Lung (tissue), 12 donors: ENCODE measurements around the gene CCDC78. TPM values are rescaled to one million over a fixed set of nuclear protein-coding genes. Genes with fewer than 3 reads are reported as not detected.

ENCODE experiments used
- ATAC-seq: fragments of 200-7000 bp; cut with Tn5 transposase; one replicate; pipeline ENCODE4 v1.9.1; 2020; ENCODE audit warnings: moderate number of reproducible peaks; ENCODE audit not compliant: insufficient read depth, low FRiP score
- DNase-seq, 3 donors: peaks; one replicate each; pipeline ENCODE4 v3.0.0-alpha.2; 2013 to 2017
- H3K27ac ChIP-seq, 2 donors: one replicate each; pipeline ENCODE4 v1.5.1; 2013; ENCODE audit warnings: mild to moderate bottlenecking in 2 of 2, moderate library complexity in 2 of 2, control low read depth in 1 of 2, inconsistent platforms in 1 of 2, low read depth in 1 of 2, low read length in 1 of 2
- H3K27me3 ChIP-seq, 3 donors: one replicate each; pipeline ENCODE4 v1.5.1; 2013; ENCODE audit warnings: low read length in 2 of 3; ENCODE audit not compliant: control insufficient read depth in 3 of 3, insufficient read depth in 3 of 3
- H3K36me3 ChIP-seq, 4 donors: one replicate each; pipeline ENCODE4 v1.5.1; 2013; ENCODE audit warnings: low read length in 4 of 4, mild to moderate bottlenecking in 1 of 4, moderate library complexity in 1 of 4; ENCODE audit not compliant: control insufficient read depth in 4 of 4, insufficient read depth in 4 of 4
- H3K4me1 ChIP-seq, 5 donors: one replicate each; pipeline ENCODE4 v1.5.1; 2013; ENCODE audit warnings: low read length in 5 of 5, mild to moderate bottlenecking in 2 of 5, moderate library complexity in 1 of 5; ENCODE audit not compliant: control insufficient read depth in 5 of 5, insufficient read depth in 5 of 5
- H3K4me3 ChIP-seq: one replicate; pipeline ENCODE4 v1.5.1; 2013; ENCODE audit warnings: mild to moderate bottlenecking, control low read depth, moderate library complexity
- H3K9ac ChIP-seq, 2 donors: one replicate each; pipeline ENCODE4 v1.5.1; 2013; ENCODE audit warnings: low read length in 2 of 2, control low read depth in 1 of 2; ENCODE audit not compliant: insufficient read depth in 1 of 2
- H3K9me3 ChIP-seq, 4 donors: one replicate each; pipeline ENCODE4 v1.5.1; 2013; ENCODE audit warnings: low read length in 3 of 4, mild to moderate bottlenecking in 1 of 4, moderate library complexity in 1 of 4; ENCODE audit not compliant: control insufficient read depth in 4 of 4, insufficient read depth in 3 of 4
- CTCF ChIP-seq: IDR thresholded peaks from 2 replicates; pipeline ENCODE4 v1.5.1; 2012; ENCODE audit warnings: mild to moderate bottlenecking; ENCODE audit errors: control extremely low read depth, extremely low read depth
- WGBS, 2 donors: extraction: QIAGEN DNeasy Blood & Tissue Kit; methylation state at CpG; one replicate each; pipeline ENCODE4 v1.1.7; 2013; 5-methylcytosine and 5-hydroxymethylcytosine counted together
- polyA plus RNA-seq, 2 donors: library from polyadenylated mRNA; stranded (reverse); fragments of 200-250 nt; gene quantifications; one replicate each; pipeline ENCODE4 v1.2.1, GENCODE V29; 2013
- total RNA-seq, 2 donors: library from RNA; depleted of rRNA in 1 of 2; stranded (reverse); fragments of >200 nt in 1 of 2; gene quantifications; one replicate each; pipeline ENCODE4 v1.2.1, GENCODE V29; 2014 to 2021
- donor health status: control.
- donor health status: control.
- donor health status: Bipolar disorder and iron deficiency.
- donor health status: healthy.
- donor health status: DM: yes; HTN: yes; CAD: no.

Gene CCDC78
- total and polyA plus RNA-seq, 4 donors = 25.6 to 71.6 (median 37.0) TPM

DNA sequence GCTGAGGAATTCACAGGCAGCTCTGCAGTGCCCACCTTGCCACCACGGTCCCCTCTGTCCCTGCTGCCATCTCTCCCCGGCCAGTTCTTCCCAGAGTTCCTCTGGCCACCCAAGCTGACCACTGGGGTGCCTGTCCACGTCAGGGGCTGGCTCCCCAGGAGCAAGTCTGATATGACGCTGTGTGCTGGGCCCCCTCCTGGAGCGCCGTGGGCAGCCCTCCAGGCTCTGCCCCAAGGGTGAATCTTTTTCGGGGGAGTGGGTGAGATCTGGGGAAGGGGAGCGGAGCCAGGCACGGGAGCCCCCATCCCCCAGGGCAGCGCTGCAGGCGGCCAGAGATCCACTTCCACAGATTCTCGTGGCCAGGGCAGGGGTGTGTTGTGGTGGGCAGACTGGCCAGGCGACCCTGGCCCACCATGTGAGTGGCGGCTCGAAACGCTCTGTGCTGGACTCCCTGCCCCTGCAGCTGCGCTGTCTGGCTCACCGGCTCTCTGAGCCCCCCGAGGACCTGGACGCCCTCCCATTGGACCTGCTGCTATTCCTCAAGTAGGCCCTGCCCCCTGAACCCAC, 38.0 kb upstream of the CCDC78 start:
- ATAC-seq (no peak), DNase-seq (no peak)
- Histone ChIP-seq H3K9ac (no peak overlapping the region), H3K4me1 (peaks cover 0 to 9% (median 2%) of the 10 kb centered on the region in 5 donors), H3K36me3 (no peaks in the 10 kb centered on the region), H3K27ac (no peak overlapping the region), H3K9me3 (no peaks in the 10 kb centered on the region), H3K27me3 (no peaks in the 10 kb centered on the region), H3K4me3 (no peak overlapping the region)
- no peak for TF ChIP-seq CTCF
- WGBS, 2 donors = 77 to 86% methylated on average over 20 of the region's 20 CpGs

DNA sequence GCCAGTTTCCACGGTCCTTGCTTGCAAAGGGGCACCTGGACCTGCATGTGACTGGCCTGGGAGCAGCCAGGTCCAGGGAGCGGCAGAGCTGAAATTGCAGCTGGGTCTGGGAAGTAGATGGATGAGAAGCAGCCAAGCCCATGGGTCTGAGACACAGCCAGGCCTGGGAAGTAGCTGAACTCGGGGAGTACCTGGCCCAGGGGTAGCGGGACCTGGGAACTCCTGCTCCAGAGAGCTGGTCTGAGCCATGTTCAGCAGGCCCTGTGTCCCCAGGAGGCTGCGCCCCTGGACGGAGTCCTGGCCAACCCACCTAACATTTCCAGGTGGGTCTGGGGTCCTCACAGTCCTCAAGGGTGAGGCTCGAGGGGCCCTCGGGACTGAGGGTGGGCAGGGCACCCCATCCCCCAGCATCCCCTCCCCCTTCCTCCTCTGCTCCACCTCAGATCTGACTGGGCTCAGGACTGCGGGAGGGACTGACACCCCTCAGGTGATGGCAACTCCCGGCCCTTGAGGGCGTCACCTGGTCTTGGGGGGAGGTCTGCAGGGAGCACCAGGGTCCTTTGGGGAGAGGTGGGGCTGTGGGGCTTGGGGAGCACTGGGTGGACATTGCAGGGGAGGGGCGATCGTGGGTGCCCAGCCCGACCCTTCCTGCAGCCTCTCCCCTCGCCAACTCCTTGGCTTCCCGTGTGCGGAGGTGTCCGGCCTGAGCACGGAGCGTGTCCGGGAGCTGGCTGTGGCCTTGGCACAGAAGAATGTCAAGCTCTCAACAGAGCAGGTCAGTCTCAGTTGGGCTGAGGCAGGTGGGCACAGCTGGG, 37.3 kb upstream of the CCDC78 start:
- Histone ChIP-seq H3K27ac (no peak overlapping the region), H3K9ac (no peak overlapping the region), H3K4me3 (no peak overlapping the region), H3K36me3 (no peaks in the 10 kb centered on the region), H3K4me1 (peaks cover 0 to 6% (median 2%) of the 10 kb centered on the region in 5 donors), H3K9me3 (no peaks in the 10 kb centered on the region), H3K27me3 (no peaks in the 10 kb centered on the region)
- DNase-seq (no peak), ATAC-seq (no peak)
- TF ChIP-seq CTCF = no peak
- WGBS, 2 donors = 80 to 83% methylated on average over 21 of the region's 21 CpGs

DNA sequence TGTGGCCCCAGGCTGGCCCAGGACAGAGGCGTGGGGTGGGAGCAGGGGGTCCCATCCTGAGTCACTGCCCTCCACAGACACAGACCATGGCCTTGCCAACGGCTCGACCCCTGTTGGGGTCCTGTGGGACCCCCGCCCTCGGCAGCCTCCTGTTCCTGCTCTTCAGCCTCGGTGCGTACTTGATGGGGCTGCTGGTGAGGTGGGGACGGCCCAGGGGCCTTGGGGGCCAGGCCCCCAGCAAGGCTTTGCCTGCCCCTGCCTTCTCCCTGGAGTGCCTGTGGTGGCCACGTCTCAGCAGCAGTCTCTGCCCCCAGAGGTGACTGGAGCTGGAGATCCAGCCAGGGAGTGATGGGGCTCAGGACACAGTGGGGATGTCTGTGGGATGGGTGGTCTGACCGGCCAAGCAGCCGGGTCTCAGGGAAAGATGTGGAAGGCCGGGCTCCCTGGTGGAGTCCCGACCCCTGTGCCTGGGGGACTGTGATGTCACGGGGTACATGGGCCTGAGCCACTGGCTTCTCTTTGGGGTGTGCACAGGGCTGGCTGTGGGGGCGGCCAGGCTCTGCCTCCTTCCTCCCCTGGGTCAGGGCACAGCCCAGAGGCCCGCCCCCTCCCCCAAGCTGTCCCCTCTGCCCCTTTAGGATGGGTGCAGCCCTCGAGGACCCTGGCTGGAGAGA, 36.5 kb upstream of the CCDC78 start:
- ATAC-seq (no peak), DNase-seq (no peak)
- TF ChIP-seq CTCF = no peak
- Histone ChIP-seq H3K9ac (no peak overlapping the region), H3K9me3 (no peaks in the 10 kb centered on the region), H3K4me1 (peaks cover 0 to 5% (median 2%) of the 10 kb centered on the region in 5 donors), H3K27ac (no peak overlapping the region), H3K36me3 (no peaks in the 10 kb centered on the region), H3K27me3 (no peaks in the 10 kb centered on the region), H3K4me3 (no peak overlapping the region)
- WGBS, 2 donors = 80 to 81% methylated on average over 17 of the region's 17 CpGs
